Measurements from ENCODE around the gene SLC11A2.

Gene SLC11A2

DNA sequence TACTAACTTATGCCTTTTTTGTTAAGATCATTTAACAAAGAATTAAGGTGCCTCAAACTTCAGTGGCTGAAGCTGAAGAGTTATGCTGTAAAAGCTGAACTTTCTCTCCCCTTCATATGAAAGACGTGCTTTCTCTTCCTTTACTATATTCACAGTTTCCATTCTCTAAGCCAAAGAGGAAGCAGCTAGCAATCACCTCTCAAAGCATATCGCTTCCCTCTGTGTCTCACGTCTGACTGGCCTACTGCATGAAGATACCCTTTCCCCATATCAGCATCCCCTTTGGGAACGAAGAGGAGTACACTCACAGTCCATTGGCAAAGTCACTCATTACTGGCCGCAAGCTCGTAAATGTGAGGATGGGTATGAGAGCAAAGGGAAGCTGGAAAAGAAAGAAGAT lies 34.9 kb downstream of the SLC11A2 start:
- Histone ChIP-seq H3K27ac (no peak overlapping the region), H3K36me3 (ENCODE audit: insufficient read depth, low read length) (peaks cover 63% of the 10 kb centered on the region), H3K4me3 (no peak overlapping the region), H3K9ac (ENCODE audit: insufficient read length) (no peak overlapping the region), H3K9me3 (ENCODE audit: low read depth, low read length) (no peaks in the 10 kb centered on the region)
- no peak for DNase-seq (ENCODE audit: low read depth, low spot score)
- TF ChIP-seq POLR2AphosphoS5 (IDR thresholded peaks at IDR 0.05; ENCODE audit: borderline replicate concordance, low read depth, low read length), result no peak
- TF ChIP-seq FOXP2 (optimal IDR thresholded peaks at IDR 0.05; ENCODE audit: control extremely low read depth, extremely low read length, insufficient read depth), result no peak
- TF ChIP-seq EZH2 (IDR thresholded peaks at IDR 0.05), result no peak

DNA sequence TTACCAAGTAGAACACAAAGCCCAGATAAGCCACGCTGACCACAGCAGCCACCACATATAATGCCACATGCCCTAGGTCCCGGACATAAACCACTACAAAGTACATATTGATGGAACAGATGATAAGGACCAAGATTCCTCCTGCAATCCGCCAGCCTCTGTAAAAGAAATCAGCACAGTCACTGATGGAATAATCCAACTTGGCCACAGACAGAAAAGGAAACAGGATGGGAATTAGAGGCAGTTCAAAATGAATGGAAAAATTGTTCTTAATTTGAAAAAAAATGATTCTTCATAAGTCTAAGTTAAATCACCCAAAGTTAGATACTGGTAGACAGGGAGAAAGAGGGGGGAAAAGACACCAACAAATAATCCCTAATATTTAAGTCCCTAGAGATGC lies 35.4 kb downstream of the SLC11A2 start:
- Histone ChIP-seq H3K36me3 (ENCODE audit: insufficient read depth, low read length) (peaks cover 61% of the 10 kb centered on the region), H3K9me3 (ENCODE audit: low read depth, low read length) (no peaks in the 10 kb centered on the region), H3K4me3 (no peak overlapping the region), H3K27ac (no peak overlapping the region), H3K9ac (ENCODE audit: insufficient read length) (no peak overlapping the region)
- TF ChIP-seq FOXP2 (optimal IDR thresholded peaks at IDR 0.05; ENCODE audit: control extremely low read depth, extremely low read length, insufficient read depth) (no peak), EZH2 (IDR thresholded peaks at IDR 0.05) (no peak), POLR2AphosphoS5 (IDR thresholded peaks at IDR 0.05; ENCODE audit: borderline replicate concordance, low read depth, low read length) (no peak)
- DNase-seq (ENCODE audit: low read depth, low spot score), result no peak

DNA sequence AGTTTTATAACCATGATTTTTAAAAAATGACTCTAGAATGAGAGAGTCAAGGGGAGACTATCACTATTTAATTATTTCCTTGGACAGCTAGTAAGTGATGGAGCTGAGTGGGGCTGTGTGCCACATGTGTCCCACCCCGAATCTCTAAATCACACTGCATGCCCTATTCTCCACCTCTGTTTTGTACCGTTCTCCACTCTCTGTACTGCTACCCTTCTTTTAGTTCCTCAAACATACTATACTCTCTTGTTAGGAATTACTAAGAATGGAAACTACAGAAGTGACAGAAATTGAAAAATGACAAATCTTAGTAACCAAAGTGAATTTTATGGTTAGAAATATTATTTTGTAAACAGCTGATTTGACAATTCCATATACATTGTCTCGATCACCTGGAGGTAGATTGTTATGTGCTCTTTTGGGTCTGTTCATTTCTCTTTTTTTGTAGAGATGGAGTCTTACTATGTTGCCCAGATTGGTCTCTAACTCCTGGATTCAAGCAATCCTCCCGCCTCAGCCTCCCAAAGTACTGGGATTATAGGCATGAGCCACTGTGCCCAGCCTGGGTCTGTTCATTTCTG lies 35.9 kb downstream of the SLC11A2 start:
- Histone ChIP-seq H3K9ac (ENCODE audit: insufficient read length) (no peak overlapping the region), H3K36me3 (ENCODE audit: insufficient read depth, low read length) (peaks cover 55% of the 10 kb centered on the region), H3K9me3 (ENCODE audit: low read depth, low read length) (no peaks in the 10 kb centered on the region), H3K4me3 (no peak overlapping the region), H3K27ac (no peak overlapping the region)
- TF ChIP-seq POLR2AphosphoS5 (IDR thresholded peaks at IDR 0.05; ENCODE audit: borderline replicate concordance, low read depth, low read length), result no peak
- no peak for TF ChIP-seq EZH2 (IDR thresholded peaks at IDR 0.05)
- TF ChIP-seq FOXP2 (optimal IDR thresholded peaks at IDR 0.05; ENCODE audit: control extremely low read depth, extremely low read length, insufficient read depth), result no peak
- no peak for DNase-seq (ENCODE audit: low read depth, low spot score)

DNA sequence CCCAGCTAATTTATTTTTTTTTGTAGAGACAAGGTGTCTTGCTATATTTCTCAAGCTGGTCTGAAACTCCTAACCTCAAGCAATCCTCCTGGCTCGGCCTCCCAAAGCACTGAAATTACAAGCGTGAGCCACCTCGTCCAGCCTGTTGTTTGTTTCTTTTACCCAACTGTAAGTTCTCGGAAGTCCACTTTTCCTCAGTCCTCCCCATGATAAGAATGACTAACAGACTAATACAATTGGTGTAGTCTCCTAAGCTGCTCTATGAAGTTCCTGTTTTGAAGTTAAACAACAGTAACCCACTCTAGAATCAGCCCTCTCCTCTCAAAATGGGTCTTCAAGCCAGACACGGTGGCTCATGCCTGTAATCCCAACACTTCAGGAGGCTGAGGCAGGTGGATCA lies 37.3 kb downstream of the SLC11A2 start:
- peaks cover 49% of the 10 kb centered on the region for H3K36me3 ChIP-seq (ENCODE audit: insufficient read depth, low read length)
- TF ChIP-seq FOXP2 (optimal IDR thresholded peaks at IDR 0.05; ENCODE audit: control extremely low read depth, extremely low read length, insufficient read depth), result no peak
- no peak for TF ChIP-seq POLR2AphosphoS5 (IDR thresholded peaks at IDR 0.05; ENCODE audit: borderline replicate concordance, low read depth, low read length)
- no peak for TF ChIP-seq EZH2 (IDR thresholded peaks at IDR 0.05)

DNA sequence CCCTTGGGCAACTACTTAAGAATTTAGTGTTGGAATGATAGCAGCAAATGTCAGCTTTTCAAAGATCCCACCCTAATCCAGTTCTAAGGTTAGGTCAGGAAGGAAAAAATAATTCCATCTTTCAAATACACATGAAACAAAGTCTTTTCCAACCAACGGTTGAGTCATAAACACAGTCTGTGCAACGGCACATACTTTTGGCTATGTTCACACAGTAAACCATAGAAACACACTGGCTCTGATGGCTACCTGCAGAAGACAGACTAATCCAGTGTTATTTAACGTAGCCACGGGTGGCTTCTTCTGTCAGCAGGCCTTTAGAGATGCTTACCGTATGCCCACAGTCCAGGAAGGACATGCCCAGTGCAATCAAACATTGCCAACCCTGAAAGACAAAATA lies 38.1 kb downstream of the SLC11A2 start:
- TF ChIP-seq POLR2AphosphoS5 (IDR thresholded peaks at IDR 0.05; ENCODE audit: borderline replicate concordance, low read depth, low read length), result no peak
- TF ChIP-seq EZH2 (IDR thresholded peaks at IDR 0.05), result no peak
- TF ChIP-seq FOXP2 (optimal IDR thresholded peaks at IDR 0.05; ENCODE audit: control extremely low read depth, extremely low read length, insufficient read depth), result no peak
- DNase-seq (ENCODE audit: low read depth, low spot score), result no peak
- H3K9ac ChIP-seq (ENCODE audit: insufficient read length), result no peak overlapping the region
- no peak overlapping the region for H3K4me3 ChIP-seq
- H3K36me3 ChIP-seq (ENCODE audit: insufficient read depth, low read length), result peaks cover 47% of the 10 kb centered on the region
- no peaks in the 10 kb centered on the region for H3K9me3 ChIP-seq (ENCODE audit: low read depth, low read length)
- no peak overlapping the region for H3K27ac ChIP-seq

More for the DNA sequence above, 37.3 kb downstream of the SLC11A2 start:
- no peak for DNase-seq (ENCODE audit: low read depth, low spot score)
- H3K9ac ChIP-seq (ENCODE audit: insufficient read length), result no peak overlapping the region
- H3K9me3 ChIP-seq (ENCODE audit: low read depth, low read length), result no peaks in the 10 kb centered on the region
- H3K4me3 ChIP-seq, result no peak overlapping the region
- H3K27ac ChIP-seq, result no peak overlapping the region

DNA sequence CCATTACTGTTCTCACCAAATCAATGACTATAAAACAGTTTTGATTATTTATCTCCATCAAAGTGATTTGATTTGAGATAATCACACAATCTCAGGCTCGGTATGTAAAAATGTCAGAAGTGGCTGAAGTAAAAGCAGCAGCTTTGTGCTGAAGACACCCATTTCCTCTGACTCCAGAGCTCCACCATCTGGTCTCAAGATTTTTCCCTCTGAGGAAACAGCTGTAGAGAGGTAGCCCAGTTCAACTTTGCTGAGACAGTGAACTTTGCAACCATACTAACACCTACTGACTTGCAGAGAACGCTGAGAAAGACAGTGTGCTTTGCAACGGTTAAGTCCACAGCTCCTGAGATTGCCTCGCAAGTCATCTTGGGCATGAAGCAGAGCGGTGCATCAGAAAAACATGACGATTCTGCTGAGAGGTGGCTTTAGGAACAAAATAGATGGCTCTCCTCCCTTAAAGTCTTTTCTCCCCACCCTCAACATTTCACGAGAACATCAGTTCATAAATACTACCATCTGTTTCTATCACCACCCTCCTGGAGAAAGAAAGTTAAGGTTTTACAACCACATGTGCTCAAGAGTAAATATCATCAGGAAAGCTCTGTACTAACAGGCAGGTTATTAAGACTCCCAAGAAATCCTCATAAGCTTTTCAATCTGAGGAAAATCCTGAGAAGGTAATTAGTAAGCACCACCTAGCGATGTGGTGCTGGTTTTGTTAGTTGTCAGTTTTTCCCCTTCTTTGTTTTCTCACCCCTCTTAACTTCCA lies 39.0 kb downstream of the SLC11A2 start:
- peaks cover 40% of the 10 kb centered on the region for H3K36me3 ChIP-seq (ENCODE audit: insufficient read depth, low read length)
- H3K9me3 ChIP-seq (ENCODE audit: low read depth, low read length), result no peaks in the 10 kb centered on the region
- H3K27ac ChIP-seq, result no peak overlapping the region
- H3K9ac ChIP-seq (ENCODE audit: insufficient read length), result no peak overlapping the region
- no peak overlapping the region for H3K4me3 ChIP-seq
- DNase-seq (ENCODE audit: low read depth, low spot score), result peak; percentile 6
- TF ChIP-seq FOXP2 (optimal IDR thresholded peaks at IDR 0.05; ENCODE audit: control extremely low read depth, extremely low read length, insufficient read depth), result no peak
- TF ChIP-seq POLR2AphosphoS5 (IDR thresholded peaks at IDR 0.05; ENCODE audit: borderline replicate concordance, low read depth, low read length), result no peak

DNA sequence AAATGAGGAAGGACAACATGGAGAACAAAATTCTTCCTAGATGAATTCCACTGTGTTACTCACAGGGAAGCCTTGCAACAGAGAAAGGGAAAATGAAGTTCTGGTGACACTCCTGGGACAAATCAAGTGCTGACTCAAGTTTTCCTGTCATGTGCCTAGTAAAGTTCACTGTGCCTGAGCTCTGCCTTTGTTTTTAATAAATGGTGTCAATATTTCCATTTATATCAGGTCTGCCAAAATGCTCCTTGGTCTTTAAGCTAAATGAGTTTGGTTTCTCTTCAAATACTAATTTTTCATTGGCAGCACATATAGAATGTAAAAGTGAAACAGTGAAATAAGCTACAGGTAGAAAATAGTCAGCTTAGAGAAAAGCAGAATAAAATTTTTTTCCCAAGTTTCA lies 40.9 kb downstream of the SLC11A2 start:
- Histone ChIP-seq H3K9me3 (ENCODE audit: low read depth, low read length) (no peaks in the 10 kb centered on the region), H3K4me3 (no peak overlapping the region), H3K36me3 (ENCODE audit: insufficient read depth, low read length) (peaks cover 22% of the 10 kb centered on the region), H3K27ac (peak overlapping the region; percentile 28; the same call in 1 of the 2 replicates), H3K9ac (ENCODE audit: insufficient read length) (peak overlapping the region; percentile 1)
- no peak for TF ChIP-seq POLR2AphosphoS5 (IDR thresholded peaks at IDR 0.05; ENCODE audit: borderline replicate concordance, low read depth, low read length)
- no peak for TF ChIP-seq FOXP2 (optimal IDR thresholded peaks at IDR 0.05; ENCODE audit: control extremely low read depth, extremely low read length, insufficient read depth)
- no peak for TF ChIP-seq EZH2 (IDR thresholded peaks at IDR 0.05)
- no peak for DNase-seq (ENCODE audit: low read depth, low spot score)

DNA sequence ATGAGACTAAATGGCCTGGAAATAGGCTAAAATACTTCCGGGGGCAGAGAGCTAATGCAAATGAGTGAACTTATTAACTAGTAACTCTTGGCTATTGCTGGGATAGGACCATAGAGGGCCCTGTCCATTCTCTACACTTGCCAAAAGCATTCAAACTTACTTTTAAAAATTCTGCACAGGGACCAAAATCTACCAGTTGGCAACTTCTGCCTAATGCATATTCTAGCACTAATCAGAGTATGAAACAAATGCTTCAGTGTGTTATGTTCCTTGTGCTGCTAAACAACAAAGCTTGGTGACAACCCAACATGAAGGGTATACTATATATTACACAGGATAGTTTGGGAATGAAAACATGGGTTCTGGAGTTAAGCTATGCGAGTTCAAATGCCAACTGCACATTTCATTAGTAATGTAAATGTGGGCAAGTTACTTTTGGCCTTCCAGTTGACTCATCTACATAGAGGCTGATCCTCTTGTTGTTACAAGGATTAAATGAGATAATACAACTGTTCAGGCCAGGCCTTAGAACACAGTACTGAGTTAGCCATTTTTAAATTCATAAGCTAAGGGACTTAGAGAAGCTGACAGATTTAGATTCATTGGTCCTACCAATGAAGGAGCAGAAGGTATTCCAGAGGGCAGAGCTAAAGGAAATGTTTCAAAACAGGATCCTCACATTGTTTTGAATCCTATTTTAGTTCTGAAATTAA lies 41.4 kb downstream of the SLC11A2 start:
- Histone ChIP-seq H3K4me3 (no peak overlapping the region), H3K9ac (ENCODE audit: insufficient read length) (peak overlapping the region; percentile 1), H3K27ac (no peak overlapping the region), H3K9me3 (ENCODE audit: low read depth, low read length) (no peaks in the 10 kb centered on the region), H3K36me3 (ENCODE audit: insufficient read depth, low read length) (peaks cover 19% of the 10 kb centered on the region)
- DNase-seq (ENCODE audit: low read depth, low spot score), result no peak
- TF ChIP-seq FOXP2 (optimal IDR thresholded peaks at IDR 0.05; ENCODE audit: control extremely low read depth, extremely low read length, insufficient read depth) (no peak), EZH2 (IDR thresholded peaks at IDR 0.05) (no peak), POLR2AphosphoS5 (IDR thresholded peaks at IDR 0.05; ENCODE audit: borderline replicate concordance, low read depth, low read length) (no peak)
